GM20000 (cell line): ENCODE data around the gene PRR7.

Source experiments
- DNase-seq: peaks from one replicate; pipeline ENCODE4 v3.0.0; 2012; ENCODE audit warnings: low spot score
- TF ChIP-seq, protein P1 (sequence below): IDR thresholded peaks from 2 replicates; pipeline ENCODE4 v1.5.1; 2012; ENCODE audit warnings: mild to moderate bottlenecking, control low read depth; ENCODE audit errors: extremely low read depth, missing control alignments

The PRR7 gene

DNA sequence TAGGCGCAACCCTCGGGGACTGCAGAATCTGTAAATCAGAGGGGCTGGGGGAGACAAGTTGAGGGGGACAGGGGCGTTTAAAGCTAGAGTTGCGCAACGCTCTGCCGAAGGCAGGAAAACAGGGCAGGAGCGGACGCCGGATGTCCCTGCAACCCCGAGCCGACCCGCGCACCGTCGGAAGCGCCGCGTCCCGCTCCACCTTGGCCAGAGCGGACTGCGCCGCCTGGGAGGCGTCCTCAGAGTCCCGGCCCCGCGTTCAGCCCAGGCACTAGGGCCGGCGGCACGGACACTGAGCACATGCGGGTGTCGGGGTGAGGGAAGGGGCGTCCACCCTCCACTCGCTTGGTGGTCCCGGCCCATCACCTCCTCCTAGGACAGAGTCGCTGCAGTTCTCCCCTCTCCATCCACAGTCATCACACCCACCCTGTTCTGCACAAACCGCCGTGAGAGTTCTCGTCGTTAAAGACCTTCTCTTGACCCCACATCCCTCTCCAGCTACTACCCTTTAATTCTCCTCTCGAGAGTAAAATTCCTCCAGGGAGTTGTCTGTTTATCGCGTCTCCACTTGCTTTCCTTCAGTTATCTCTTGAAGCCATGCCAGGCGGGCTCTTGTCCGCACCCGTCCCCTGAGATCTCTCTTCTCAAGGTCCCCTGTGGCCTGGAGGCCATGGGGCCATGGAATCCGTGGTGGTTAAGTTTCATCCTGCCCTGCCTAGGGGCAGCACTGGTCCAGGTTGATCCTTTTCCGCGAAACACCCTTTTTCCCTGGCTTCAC, 51.6 kb downstream of the PRR7 start:
- TF ChIP-seq, protein P1, sequence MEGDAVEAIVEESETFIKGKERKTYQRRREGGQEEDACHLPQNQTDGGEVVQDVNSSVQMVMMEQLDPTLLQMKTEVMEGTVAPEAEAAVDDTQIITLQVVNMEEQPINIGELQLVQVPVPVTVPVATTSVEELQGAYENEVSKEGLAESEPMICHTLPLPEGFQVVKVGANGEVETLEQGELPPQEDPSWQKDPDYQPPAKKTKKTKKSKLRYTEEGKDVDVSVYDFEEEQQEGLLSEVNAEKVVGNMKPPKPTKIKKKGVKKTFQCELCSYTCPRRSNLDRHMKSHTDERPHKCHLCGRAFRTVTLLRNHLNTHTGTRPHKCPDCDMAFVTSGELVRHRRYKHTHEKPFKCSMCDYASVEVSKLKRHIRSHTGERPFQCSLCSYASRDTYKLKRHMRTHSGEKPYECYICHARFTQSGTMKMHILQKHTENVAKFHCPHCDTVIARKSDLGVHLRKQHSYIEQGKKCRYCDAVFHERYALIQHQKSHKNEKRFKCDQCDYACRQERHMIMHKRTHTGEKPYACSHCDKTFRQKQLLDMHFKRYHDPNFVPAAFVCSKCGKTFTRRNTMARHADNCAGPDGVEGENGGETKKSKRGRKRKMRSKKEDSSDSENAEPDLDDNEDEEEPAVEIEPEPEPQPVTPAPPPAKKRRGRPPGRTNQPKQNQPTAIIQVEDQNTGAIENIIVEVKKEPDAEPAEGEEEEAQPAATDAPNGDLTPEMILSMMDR: no peak
- no peak for DNase-seq

DNA sequence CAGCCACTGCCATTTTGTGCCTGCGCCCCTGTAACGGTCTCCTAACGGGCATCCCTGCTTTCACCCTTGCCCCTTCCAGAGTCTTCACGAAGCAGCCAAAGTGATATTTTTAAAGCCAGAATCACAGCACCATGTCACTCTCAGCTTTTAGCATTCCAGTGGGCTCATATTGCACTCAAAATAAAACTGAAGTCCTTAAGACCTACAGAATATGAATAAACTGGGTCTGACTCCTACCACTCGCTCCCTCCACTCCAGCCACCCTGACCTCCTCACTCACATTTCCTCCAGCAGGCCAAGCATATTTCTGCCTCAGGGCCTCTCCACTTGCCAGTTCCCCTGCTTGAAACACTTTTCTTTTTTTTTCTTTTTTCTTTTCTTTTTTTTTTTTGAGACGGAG, 53.2 kb downstream of the PRR7 start:
- DNase-seq: no peak
- TF ChIP-seq, protein P1: no peak

DNA sequence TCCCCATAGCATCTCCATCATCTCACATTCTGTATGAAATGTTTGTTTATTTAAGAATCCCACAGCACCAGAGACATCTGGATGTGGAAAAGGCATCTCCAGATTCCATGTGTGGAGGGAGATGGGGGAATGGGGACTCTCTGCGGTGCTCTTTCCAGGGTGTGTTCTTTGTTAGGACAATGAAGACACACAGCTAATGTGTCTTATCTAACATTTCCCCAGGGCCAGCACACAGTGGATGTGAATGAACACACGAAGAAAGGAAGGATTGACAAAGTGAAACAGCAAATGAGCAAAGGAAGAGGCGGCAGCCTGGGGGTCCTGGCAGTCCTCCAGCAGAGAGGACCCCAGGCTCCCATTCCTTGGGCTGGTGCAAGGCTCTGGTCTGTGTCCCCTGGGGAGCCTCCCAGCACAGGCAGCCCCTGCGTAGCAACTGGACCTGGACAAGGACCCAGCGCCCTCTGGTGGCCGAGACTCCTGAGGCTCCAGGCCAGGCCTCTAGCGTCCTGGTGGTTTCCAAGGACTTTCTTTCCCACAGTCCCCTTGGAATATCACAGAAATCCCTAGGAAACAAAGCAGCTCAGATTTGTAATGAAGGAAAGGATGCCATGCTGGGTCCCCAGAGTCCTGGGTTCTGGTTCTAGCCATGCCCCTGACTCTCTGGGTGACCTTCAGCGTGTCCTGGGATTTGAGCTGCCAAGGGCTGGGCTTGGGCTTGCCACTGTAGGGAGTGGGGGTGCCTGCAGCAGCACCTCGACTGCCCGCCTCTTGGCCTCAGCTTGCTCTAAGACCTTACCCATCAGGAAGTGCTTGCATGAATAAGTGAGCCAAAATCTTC, 54.3 kb downstream of the PRR7 start:
- DNase-seq: peak; percentile 80
- TF ChIP-seq, protein P1: peak; percentile 92

DNA sequence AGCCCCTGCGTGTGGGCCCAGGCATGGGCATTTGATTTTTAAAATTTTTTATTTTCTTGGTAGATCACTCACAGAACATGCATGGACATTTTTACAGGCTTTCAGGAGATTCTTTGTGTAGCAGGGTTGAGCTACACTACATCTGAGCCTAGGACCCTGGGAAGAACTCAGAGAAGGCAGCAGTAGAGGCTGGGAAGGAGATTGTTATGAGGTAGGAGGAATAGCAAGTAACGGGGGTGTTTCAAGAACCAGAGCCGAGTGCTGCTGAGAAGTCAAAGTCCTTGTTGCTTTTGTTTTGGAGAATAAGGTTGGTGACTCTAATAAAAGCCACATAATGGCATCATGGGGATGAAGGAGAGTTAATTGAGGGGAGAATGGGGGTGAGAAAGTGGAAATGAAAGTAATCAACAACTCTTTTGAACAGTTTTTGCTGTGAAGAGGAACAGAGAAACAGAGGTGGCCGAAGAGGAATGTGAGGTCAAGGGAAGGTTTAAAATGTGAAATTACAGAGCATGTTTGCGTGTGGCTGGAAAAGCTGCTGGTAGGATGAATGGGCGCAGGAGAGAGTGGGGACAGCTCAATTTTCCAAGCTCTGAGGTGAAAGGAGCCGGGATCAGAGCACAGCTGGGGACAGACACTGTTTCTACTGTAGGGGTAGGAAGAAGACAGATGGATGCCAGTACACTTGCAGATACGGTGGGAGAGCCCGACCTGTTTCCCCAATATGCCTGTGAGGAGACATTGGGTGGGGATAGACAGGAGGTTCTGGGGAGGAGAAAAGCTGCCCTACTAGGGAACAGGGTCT, 55.5 kb downstream of the PRR7 start:
- TF ChIP-seq, protein P1: no peak
- peak; percentile 77 for DNase-seq

DNA sequence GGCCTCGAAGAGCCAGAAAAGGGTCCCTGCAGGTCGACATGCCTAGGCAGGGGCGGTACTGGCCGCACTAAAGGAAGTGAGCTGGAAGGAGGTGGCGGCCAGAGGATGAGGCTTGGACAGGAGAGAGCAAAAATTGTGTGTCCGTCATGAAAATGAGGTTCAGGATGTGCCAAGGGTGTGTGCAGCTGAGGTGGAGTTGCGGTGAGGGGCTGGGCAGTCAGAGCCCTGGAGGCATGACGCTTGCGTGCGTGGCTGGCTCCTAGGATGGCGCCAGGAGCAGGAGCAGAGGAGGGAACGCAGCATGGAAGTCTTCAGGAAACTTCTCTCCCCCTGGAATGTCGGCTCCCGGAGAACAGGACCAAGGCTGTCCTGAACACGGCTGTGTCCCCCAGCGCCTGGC, 56.3 kb downstream of the PRR7 start:
- TF ChIP-seq, protein P1: no peak
- no peak for DNase-seq

DNA sequence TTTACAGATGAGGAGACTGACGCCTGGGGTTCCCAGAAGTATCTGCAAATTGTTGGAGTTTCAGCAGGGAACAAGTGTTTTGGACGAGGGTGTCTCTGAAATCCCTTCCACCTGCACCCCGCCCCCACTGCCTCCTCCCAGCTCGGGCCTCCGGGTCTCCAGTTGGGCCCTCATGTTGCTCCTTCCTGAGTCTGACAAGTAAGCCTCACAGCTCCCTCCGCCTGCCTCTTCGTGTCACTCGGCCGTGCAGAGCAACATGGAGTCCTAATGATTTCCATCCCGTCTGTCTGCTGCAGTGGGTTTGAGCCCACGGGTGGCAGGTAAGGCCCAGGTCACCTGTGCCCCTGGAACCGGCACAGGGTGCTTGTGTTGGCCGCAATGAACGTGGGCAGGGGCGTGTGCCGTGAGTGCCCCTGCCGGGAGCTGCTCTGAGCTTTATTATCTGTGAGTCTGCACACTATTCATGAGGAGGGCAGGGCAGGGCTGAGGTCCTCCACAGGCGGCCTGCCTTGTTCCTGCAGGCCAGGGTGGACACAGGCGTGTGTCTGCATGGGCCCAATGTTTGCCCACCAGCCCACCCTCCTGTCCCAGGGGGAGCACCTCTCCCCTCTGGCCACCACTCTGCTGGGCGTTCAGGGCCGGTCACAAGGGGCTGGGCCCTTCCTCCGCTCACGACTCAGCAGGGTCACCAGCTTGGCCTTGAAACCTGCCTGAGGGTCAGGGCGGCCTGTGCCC, 56.9 kb downstream of the PRR7 start:
- TF ChIP-seq, protein P1: no peak
- no peak for DNase-seq
